H9 (cell line): ENCODE measurements around the gene GALNT12. TPM values are rescaled to one million over a fixed set of nuclear protein-coding genes. Genes with fewer than 3 reads are reported as not detected.

Experiments used
- DNase-seq: peaks from one replicate; pipeline ENCODE4 v3.0.0-alpha.2; 2017
- H2AFZ ChIP-seq: one replicate; pipeline ENCODE4 v1.6.1; 2013; ENCODE audit warnings: mild to moderate bottlenecking, low read length, control low read depth, moderate library complexity
- H2AK5ac ChIP-seq: 2 replicates; pipeline ENCODE4 v1.6.1; 2013; ENCODE audit warnings: low read length, control low read depth, mixed read lengths; ENCODE audit not compliant: insufficient read length
- H2BK120ac ChIP-seq: one replicate; pipeline ENCODE4 v1.6.1; 2013; ENCODE audit warnings: low read depth, mild to moderate bottlenecking, low read length, control low read depth, inconsistent platforms; ENCODE audit not compliant: poor library complexity, severe bottlenecking
- H2BK12ac ChIP-seq: 2 replicates; pipeline ENCODE4 v1.6.1; 2013; ENCODE audit warnings: low read length, control low read depth, mixed read lengths, low read depth; ENCODE audit not compliant: insufficient read length
- H2BK15ac ChIP-seq: 2 replicates; pipeline ENCODE4 v1.6.1; 2013; ENCODE audit warnings: low read depth, low read length, control low read depth
- H2BK20ac ChIP-seq: one replicate; pipeline ENCODE4 v1.6.1; 2013; ENCODE audit warnings: low read depth, mild to moderate bottlenecking, low read length, control low read depth, inconsistent platforms; ENCODE audit not compliant: poor library complexity, severe bottlenecking
- H2BK5ac ChIP-seq: 2 replicates; pipeline ENCODE4 v1.6.1; 2013; ENCODE audit warnings: low read length, control low read depth, mixed read lengths; ENCODE audit not compliant: insufficient read length
- H3K14ac ChIP-seq: 2 replicates; pipeline ENCODE4 v1.6.1; 2013; ENCODE audit warnings: low read length, control low read depth; ENCODE audit not compliant: insufficient read depth
- H3K18ac ChIP-seq: 2 replicates; pipeline ENCODE4 v1.6.1; 2013; ENCODE audit warnings: low read depth, mild to moderate bottlenecking, mixed read lengths, low read length, control low read depth; ENCODE audit not compliant: insufficient read length
- H3K23ac ChIP-seq: 2 replicates; pipeline ENCODE4 v1.6.1; 2013; ENCODE audit warnings: low read length, control low read depth, mixed read lengths, low read depth; ENCODE audit not compliant: insufficient read length
- H3K23me2 ChIP-seq: 2 replicates; pipeline ENCODE4 v1.6.1; 2013; ENCODE audit warnings: low read depth, mild to moderate bottlenecking, mixed read lengths, low read length, control low read depth; ENCODE audit not compliant: insufficient read length, poor library complexity, severe bottlenecking
- H3K27ac ChIP-seq: 2 replicates; pipeline ENCODE4 v1.5.1; 2013; ENCODE audit warnings: low read length, control low read depth, mixed read lengths, low read depth; ENCODE audit not compliant: insufficient read length
- H3K27me3 ChIP-seq: 2 replicates; pipeline ENCODE4 v1.6.1; 2013; ENCODE audit warnings: low read length, control low read depth, inconsistent platforms; ENCODE audit not compliant: insufficient read depth
- H3K4ac ChIP-seq: 2 replicates; pipeline ENCODE4 v1.6.1; 2013; ENCODE audit warnings: low read depth, mild to moderate bottlenecking, control low read depth, inconsistent platforms, low read length, moderate library complexity
- H3K4me1 ChIP-seq: 2 replicates; pipeline ENCODE4 v1.6.1; 2013; ENCODE audit warnings: low read length, control low read depth, inconsistent platforms; ENCODE audit not compliant: insufficient read depth
- H3K4me2 ChIP-seq: 2 replicates; pipeline ENCODE4 v1.6.1; 2013; ENCODE audit warnings: low read length, control low read depth, mixed read lengths; ENCODE audit not compliant: insufficient read length, insufficient read depth
- H3K56ac ChIP-seq: 2 replicates; pipeline ENCODE4 v1.6.1; 2013; ENCODE audit warnings: low read depth, mild to moderate bottlenecking, mixed read lengths, low read length, control low read depth; ENCODE audit not compliant: insufficient read length
- H3K79me1 ChIP-seq: 2 replicates; pipeline ENCODE4 v1.6.1; 2013; ENCODE audit warnings: low read depth, mild to moderate bottlenecking, moderate library complexity, low read length, control low read depth, inconsistent platforms; ENCODE audit not compliant: insufficient read depth, poor library complexity, severe bottlenecking
- H3K79me2 ChIP-seq: 2 replicates; pipeline ENCODE4 v1.6.1; 2013; ENCODE audit warnings: low read length, control low read depth, inconsistent platforms; ENCODE audit not compliant: insufficient read depth
- H3K9ac ChIP-seq: 2 replicates; pipeline ENCODE4 v1.6.1; 2013; ENCODE audit warnings: low read length, control low read depth, mixed read lengths; ENCODE audit not compliant: insufficient read length; ENCODE audit errors: extremely low read depth
- H3K9me3 ChIP-seq: one replicate; pipeline ENCODE4 v1.6.1; 2013; ENCODE audit warnings: low read depth, low read length, inconsistent platforms; ENCODE audit not compliant: control insufficient read depth
- H3T11ph ChIP-seq: one replicate; pipeline ENCODE4 v1.6.1; 2013; ENCODE audit warnings: mild to moderate bottlenecking, low read length, control low read depth, inconsistent platforms
- H4K20me1 ChIP-seq: one replicate; pipeline ENCODE4 v1.6.1; 2013; ENCODE audit not compliant: control insufficient read depth, insufficient read length, insufficient read depth
- H4K5ac ChIP-seq: 2 replicates; pipeline ENCODE4 v1.6.1; 2013; ENCODE audit warnings: low read depth, mild to moderate bottlenecking, mixed read lengths, low read length, control low read depth; ENCODE audit not compliant: insufficient read length
- H4K8ac ChIP-seq: replicated peaks from 2 replicates; pipeline ENCODE4 v1.6.1; 2013; ENCODE audit warnings: low read length, control low read depth, mixed read lengths, low read depth; ENCODE audit not compliant: insufficient read length
- H4K91ac ChIP-seq: 2 replicates; pipeline ENCODE4 v1.6.1; 2013; ENCODE audit warnings: low read depth, mild to moderate bottlenecking, moderate library complexity, mixed read lengths, low read length, control low read depth; ENCODE audit not compliant: insufficient read length
- H3K27ac Mint-ChIP-seq, 3 experiments: 2 replicates in 2 of 3; 3 replicates in 1 of 3; pipeline ENCODE4 v1.8.0; 2020 to 2021; ENCODE audit warnings: mixed read lengths in 3 of 3, mild to moderate bottlenecking in 1 of 3, moderate library complexity in 1 of 3
- H3K27me3 Mint-ChIP-seq: 2 replicates; pipeline ENCODE4 v1.8.0; 2021; ENCODE audit warnings: low read depth, mild to moderate bottlenecking, moderate library complexity, mixed read lengths
- H3K36me3 Mint-ChIP-seq, 3 experiments: 2 replicates in 2 of 3; 3 replicates in 1 of 3; pipeline ENCODE4 v1.8.0; 2020 to 2021; ENCODE audit warnings: low read depth in 3 of 3, mixed read lengths in 3 of 3; ENCODE audit not compliant: insufficient read depth in 1 of 3
- H3K4me1 Mint-ChIP-seq, 2 experiments: 2 replicates each; pipeline ENCODE4 v1.8.0; 2020; ENCODE audit warnings: mixed read lengths in 2 of 2
- H3K4me3 Mint-ChIP-seq, 2 experiments: 2 replicates in 1 of 2; 3 replicates in 1 of 2; pipeline ENCODE4 v1.8.0; 2020 to 2021; ENCODE audit warnings: mild to moderate bottlenecking in 2 of 2, mixed read lengths in 2 of 2, moderate library complexity in 1 of 2
- H3K9me3 Mint-ChIP-seq, 2 experiments: 2 replicates in 1 of 2; 3 replicates in 1 of 2; pipeline ENCODE4 v1.8.0; 2020; ENCODE audit warnings: mild to moderate bottlenecking in 2 of 2, mixed read lengths in 2 of 2, moderate library complexity in 1 of 2
- WGBS: extraction: QIAGEN DNeasy Blood & Tissue Kit; methylation state at CpG from one replicate; pipeline ENCODE4 v1.1.7; 2013; ENCODE audit warnings: missing lambda C conversion rate, low lambda C conversion rate, mixed read lengths; ENCODE audit not compliant: insufficient read length; ENCODE audit errors: extremely low coverage; 5-methylcytosine and 5-hydroxymethylcytosine counted together
- total RNA-seq: library from RNA; stranded (reverse); gene quantifications from 2 replicates; pipeline ENCODE4 v1.2.1, GENCODE V29; 2021
- TF ChIP-seq, protein P1 (sequence below): fragments of 200-600 bp; sonication (generic); conservative IDR thresholded peaks from 3 replicates; pipeline ENCODE4 v1.8.0; 2021; ENCODE audit warnings: antibody characterized with exemption, mild to moderate bottlenecking

The GALNT12 gene
- total RNA-seq, 1 experiment from 2014 or later, result 18.0 TPM

DNA sequence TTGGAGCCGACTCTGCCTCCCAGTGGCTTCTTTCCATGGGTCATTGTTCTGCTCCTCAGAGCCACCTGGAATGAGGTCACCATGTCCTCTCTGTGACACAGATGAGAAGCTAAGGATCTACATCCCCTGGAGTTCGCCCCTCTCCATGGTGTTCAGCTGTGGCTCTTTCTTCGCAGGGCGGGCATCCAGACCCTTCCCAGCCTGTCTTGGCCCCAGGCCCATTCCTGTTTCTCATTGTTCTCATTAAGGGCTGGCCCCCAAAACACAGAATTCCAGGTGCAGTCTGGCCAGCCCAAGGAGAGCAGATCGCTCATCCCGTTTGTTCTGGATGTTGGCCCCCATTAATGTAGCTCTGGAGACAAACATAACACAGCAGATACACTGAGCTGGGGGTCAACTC, 69.8 kb downstream of the GALNT12 start:
- no peaks in the 10 kb centered on the region for H3K79me1 ChIP-seq
- H3K23me2 ChIP-seq, result no peaks in the 10 kb centered on the region
- no peak overlapping the region for H3K4ac ChIP-seq
- no peak overlapping the region for H3K27ac Mint-ChIP-seq
- no peak overlapping the region for H2BK15ac ChIP-seq
- no peak overlapping the region for H3K14ac ChIP-seq
- no peaks in the 10 kb centered on the region for H3K79me2 ChIP-seq
- no peak overlapping the region for H3K23ac ChIP-seq
- no peak overlapping the region for H4K8ac ChIP-seq
- H3K27me3 ChIP-seq, result no peaks in the 10 kb centered on the region
- H3K9me3 ChIP-seq, result no peaks in the 10 kb centered on the region
- TF ChIP-seq, protein P1, sequence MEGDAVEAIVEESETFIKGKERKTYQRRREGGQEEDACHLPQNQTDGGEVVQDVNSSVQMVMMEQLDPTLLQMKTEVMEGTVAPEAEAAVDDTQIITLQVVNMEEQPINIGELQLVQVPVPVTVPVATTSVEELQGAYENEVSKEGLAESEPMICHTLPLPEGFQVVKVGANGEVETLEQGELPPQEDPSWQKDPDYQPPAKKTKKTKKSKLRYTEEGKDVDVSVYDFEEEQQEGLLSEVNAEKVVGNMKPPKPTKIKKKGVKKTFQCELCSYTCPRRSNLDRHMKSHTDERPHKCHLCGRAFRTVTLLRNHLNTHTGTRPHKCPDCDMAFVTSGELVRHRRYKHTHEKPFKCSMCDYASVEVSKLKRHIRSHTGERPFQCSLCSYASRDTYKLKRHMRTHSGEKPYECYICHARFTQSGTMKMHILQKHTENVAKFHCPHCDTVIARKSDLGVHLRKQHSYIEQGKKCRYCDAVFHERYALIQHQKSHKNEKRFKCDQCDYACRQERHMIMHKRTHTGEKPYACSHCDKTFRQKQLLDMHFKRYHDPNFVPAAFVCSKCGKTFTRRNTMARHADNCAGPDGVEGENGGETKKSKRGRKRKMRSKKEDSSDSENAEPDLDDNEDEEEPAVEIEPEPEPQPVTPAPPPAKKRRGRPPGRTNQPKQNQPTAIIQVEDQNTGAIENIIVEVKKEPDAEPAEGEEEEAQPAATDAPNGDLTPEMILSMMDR, result no peak
- no peak overlapping the region for H3K4me3 Mint-ChIP-seq
- no peak for DNase-seq
- no peak overlapping the region for H3K56ac ChIP-seq
- H3K27me3 Mint-ChIP-seq, result peaks cover 39% of the 10 kb centered on the region
- no peak overlapping the region for H2BK120ac ChIP-seq
- no peak overlapping the region for H3K4me2 ChIP-seq
- H3K18ac ChIP-seq, result no peak overlapping the region
- no peak overlapping the region for H4K5ac ChIP-seq
- H2BK5ac ChIP-seq, result no peak overlapping the region
- H3K9me3 Mint-ChIP-seq, result no peaks in the 10 kb centered on the region
- no peak overlapping the region for H2AFZ ChIP-seq
- no peak overlapping the region for H2AK5ac ChIP-seq
- no CpG with 5 or more reads among the region's 6 CpGs for WGBS
- H4K20me1 ChIP-seq, result no peaks in the 10 kb centered on the region
- H4K91ac ChIP-seq, result no peak overlapping the region
- H3K9ac ChIP-seq, result no peak overlapping the region
- no peak overlapping the region for H3T11ph ChIP-seq
- no peak overlapping the region for H3K27ac ChIP-seq
- no peak overlapping the region for H2BK20ac ChIP-seq
- no peaks in the 10 kb centered on the region for H3K4me1 Mint-ChIP-seq
- no peak overlapping the region for H2BK12ac ChIP-seq
- H3K36me3 Mint-ChIP-seq, result no peaks in the 10 kb centered on the region
- no peaks in the 10 kb centered on the region for H3K4me1 ChIP-seq
